ENCODE data around the gene SCGB1D4. TPM values are rescaled to one million over a fixed set of nuclear protein-coding genes. Genes with fewer than 3 reads are reported as not detected.

The SCGB1D4 gene
- total RNA-seq, 4 donors from 2014 or later: not detected

- DNase-seq (ENCODE audit: extremely low spot score): no peak
- WGBS: 75% methylated on average over 7 of the region's 7 CpGs
- Histone ChIP-seq H3K27me3 (peaks cover 0 to 22% (median 0%) of the 10 kb centered on the region in 4 donors), H3K4me3 (no peak overlapping the region), H3K9me3 (no peaks in the 10 kb centered on the region), H3K4me1 (no peaks in the 10 kb centered on the region), H3K36me3 (no peaks in the 10 kb centered on the region), H3K27ac (replicated peaks in 1 of 4) (no peak overlapping the region)
- intact Hi-C loops (cut with DNase I): no loop called here
- TF ChIP-seq CTCF (IDR thresholded peaks at IDR 0.05): no peak
- no peak for TF ChIP-seq EP300 (IDR thresholded peaks at IDR 0.05)
- TF ChIP-seq POLR2AphosphoS5 (IDR thresholded peaks at IDR 0.05): no peak
- TF ChIP-seq POLR2A (IDR thresholded peaks at IDR 0.05; ENCODE audit: low read depth): no peak
Observed at GRCh38 chr11:62273789-62274275, 25.0 kb downstream of the SCGB1D4 start.

GRCh38 chr11:62273284-62273683 is 25.6 kb downstream of the SCGB1D4 start:
- TF ChIP-seq EP300 (IDR thresholded peaks at IDR 0.05) (no peak), CTCF (IDR thresholded peaks at IDR 0.05) (no peak)
- peaks cover 0 to 28% (median 0%) of the 10 kb centered on the region in 4 donors for H3K27me3 ChIP-seq
- H3K36me3 ChIP-seq: no peaks in the 10 kb centered on the region
- DNase-seq (ENCODE audit: extremely low spot score): no peak
- H3K4me1 ChIP-seq: no peaks in the 10 kb centered on the region
- intact Hi-C loops (cut with DNase I): no loop called here
- no peak overlapping the region for H3K27ac ChIP-seq (replicated peaks in 1 of 4)
- 70% methylated on average over 5 of the region's 5 CpGs for WGBS
- no peaks in the 10 kb centered on the region for H3K9me3 ChIP-seq
- H3K4me3 ChIP-seq: no peak overlapping the region

GRCh38 chr11:62269654-62270278 is 29.1 kb downstream of the SCGB1D4 start, which contains the start of gene SCGB2A2:
TSS of gene SCGB2A2 (plus strand) at chr11:62270158. CDS start at chr11:62270217, 59 bp downstream.
- DNase-seq (ENCODE audit: extremely low spot score): no peak
- Histone ChIP-seq H3K27me3 (peaks cover 0 to 40% (median 0%) of the 10 kb centered on the region in 4 donors), H3K9me3 (no peaks in the 10 kb centered on the region), H3K36me3 (no peaks in the 10 kb centered on the region), H3K27ac (replicated peaks in 1 of 4) (no peak within 1 kb of the TSS), H3K4me1 (no peaks in the 10 kb centered on the region), H3K4me3 (no peak within 1 kb of the TSS)
- TF ChIP-seq POLR2AphosphoS5 (IDR thresholded peaks at IDR 0.05) (no peak), CTCF (IDR thresholded peaks at IDR 0.05) (no peak), EP300 (IDR thresholded peaks at IDR 0.05) (no peak), POLR2A (IDR thresholded peaks at IDR 0.05; ENCODE audit: low read depth) (no peak)
- intact Hi-C loops (cut with DNase I): no loop called here
- 81% methylated on average over 10 of the region's 10 CpGs for WGBS

- WGBS: 76% methylated on average over 3 of the region's 3 CpGs
- no peak for DNase-seq (ENCODE audit: extremely low spot score)
- intact Hi-C loops (cut with DNase I): no loop called here
- no peaks in the 10 kb centered on the region for H3K9me3 ChIP-seq
- no peaks in the 10 kb centered on the region for H3K4me1 ChIP-seq
- no peaks in the 10 kb centered on the region for H3K36me3 ChIP-seq
- no peak for TF ChIP-seq CTCF (IDR thresholded peaks at IDR 0.05)
- TF ChIP-seq POLR2A (IDR thresholded peaks at IDR 0.05; ENCODE audit: low read depth): no peak
- no peak for TF ChIP-seq EP300 (IDR thresholded peaks at IDR 0.05)
- TF ChIP-seq POLR2AphosphoS5 (IDR thresholded peaks at IDR 0.05): no peak
- H3K27ac ChIP-seq (replicated peaks in 1 of 4): no peak overlapping the region
- peaks cover 0 to 41% (median 0%) of the 10 kb centered on the region in 4 donors for H3K27me3 ChIP-seq
- H3K4me3 ChIP-seq: no peak overlapping the region
Observed at GRCh38 chr11:62267576-62267975, 31.3 kb downstream of the SCGB1D4 start.

GRCh38 chr11:62267050-62267449 is 31.8 kb downstream of the SCGB1D4 start:
- Histone ChIP-seq H3K4me3 (no peak overlapping the region), H3K27me3 (peaks cover 0 to 41% (median 0%) of the 10 kb centered on the region in 4 donors), H3K27ac (replicated peaks in 1 of 4) (no peak overlapping the region), H3K36me3 (no peaks in the 10 kb centered on the region), H3K9me3 (no peaks in the 10 kb centered on the region), H3K4me1 (no peaks in the 10 kb centered on the region)
- intact Hi-C loops (cut with DNase I): no loop called here
- DNase-seq (ENCODE audit: extremely low spot score): no peak
- no CpG with 5 or more reads among the region's 1 CpG for WGBS
- TF ChIP-seq POLR2A (IDR thresholded peaks at IDR 0.05; ENCODE audit: low read depth) (no peak), POLR2AphosphoS5 (IDR thresholded peaks at IDR 0.05) (no peak), CTCF (IDR thresholded peaks at IDR 0.05) (no peak), EP300 (IDR thresholded peaks at IDR 0.05) (no peak)
